IMR-90 (cell line): ENCODE data around the gene EMILIN2. TPM values are rescaled to one million over a fixed set of nuclear protein-coding genes. Genes with fewer than 3 reads are reported as not detected.

ENCODE experiments used
- ATAC-seq: fragments of 200-7000 bp; cut with Tn5 transposase; 2 replicates; pipeline ENCODE4 v1.9.1; 2020; ENCODE audit warnings: low read depth, mild to moderate bottlenecking, moderate library complexity
- BruUV-seq: library from RNA; stranded (reverse); fragments of 400-500 nt; replicated peaks from 2 replicates; lab custom pipeline; 2021; lab: Mats Ljungman, UMichigan
- CTCF ChIA-PET: fragments of 300-600 bp; formaldehyde crosslinking; extraction: SDS; loops from one replicate; lab custom pipeline; 2021; ENCODE audit warnings: antibody characterized with exemption; lab: Yijun Ruan, JAX
- POLR2A ChIA-PET: fragments of 300-600 bp; sonication (Branson Sonifier 250); formaldehyde crosslinking; loops from one replicate; lab custom pipeline; 2022; ENCODE audit warnings: antibody characterized with exemption; ENCODE audit not compliant: unreplicated experiment; lab: Charles Lee
- DNase-seq: peaks from one replicate; pipeline ENCODE4 v3.0.0; 2013
- H2AFZ ChIP-seq: replicated peaks from 2 replicates; pipeline ENCODE3; 2013; ENCODE audit warnings: low read length, mild to moderate bottlenecking; ENCODE audit not compliant: poor library complexity
- H2AK5ac ChIP-seq: 2 replicates; pipeline ENCODE4 v1.6.1; 2013; ENCODE audit warnings: low read depth, low read length, inconsistent platforms
- H2AK9ac ChIP-seq: replicated peaks from 2 replicates; pipeline ENCODE3; 2013; ENCODE audit warnings: mild to moderate bottlenecking, low read depth, low read length, moderate library complexity; ENCODE audit not compliant: poor library complexity
- H2BK120ac ChIP-seq: 2 replicates; pipeline ENCODE4 v1.6.1; 2013; ENCODE audit warnings: low read depth, low read length, inconsistent platforms
- H2BK15ac ChIP-seq: 3 replicates; pipeline ENCODE4 v1.6.1; 2013; ENCODE audit warnings: low read depth, low read length, inconsistent platforms
- H2BK20ac ChIP-seq: 2 replicates; pipeline ENCODE4 v1.6.1; 2013; ENCODE audit warnings: low read depth, mild to moderate bottlenecking, inconsistent platforms, low read length, moderate library complexity
- H2BK5ac ChIP-seq: 2 replicates; pipeline ENCODE4 v1.6.1; 2013; ENCODE audit warnings: mild to moderate bottlenecking, low read depth, low read length, inconsistent platforms; ENCODE audit not compliant: poor library complexity, severe bottlenecking
- H3K14ac ChIP-seq: replicated peaks from 2 replicates; pipeline ENCODE4 v1.6.1; 2013; ENCODE audit warnings: low read depth, low read length, inconsistent platforms
- H3K18ac ChIP-seq: 2 replicates; pipeline ENCODE4 v1.6.1; 2013; ENCODE audit warnings: low read depth, low read length, control low read depth
- H3K23ac ChIP-seq: 2 replicates; pipeline ENCODE4 v1.6.1; 2013; ENCODE audit warnings: low read depth, low read length, inconsistent platforms
- H3K27ac ChIP-seq: 2 replicates; pipeline ENCODE4 v1.5.1; 2013; ENCODE audit warnings: mild to moderate bottlenecking, control low read depth, low read length; ENCODE audit not compliant: insufficient read depth
- H3K27me3 ChIP-seq: 2 replicates; pipeline ENCODE4 v1.6.1; 2013; ENCODE audit warnings: low read length; ENCODE audit not compliant: control insufficient read depth, insufficient read depth
- H3K36me3 ChIP-seq: 2 replicates; pipeline ENCODE4 v1.6.1; 2013; ENCODE audit warnings: low read length, mixed read lengths; ENCODE audit not compliant: control insufficient read depth, insufficient read depth
- H3K4ac ChIP-seq: 2 replicates; pipeline ENCODE4 v1.6.1; 2013; ENCODE audit warnings: low read depth, low read length, inconsistent platforms
- H3K4me1 ChIP-seq: 2 replicates; pipeline ENCODE4 v1.6.1; 2013; ENCODE audit warnings: low read length, mixed read lengths; ENCODE audit not compliant: control insufficient read depth, insufficient read depth
- H3K4me2 ChIP-seq: 2 replicates; pipeline ENCODE4 v1.6.1; 2013; ENCODE audit warnings: low read depth, mild to moderate bottlenecking, control low read depth, low read length, moderate library complexity
- H3K4me3 ChIP-seq: 2 replicates; pipeline ENCODE4 v1.5.1; 2013; ENCODE audit warnings: low read depth, mild to moderate bottlenecking, control low read depth, low read length, moderate library complexity; ENCODE audit not compliant: insufficient read depth
- H3K56ac ChIP-seq: 2 replicates; pipeline ENCODE4 v1.6.1; 2013; ENCODE audit warnings: low read length, inconsistent platforms; ENCODE audit not compliant: insufficient read depth; ENCODE audit errors: extremely low read depth
- H3K79me1 ChIP-seq, 2 experiments: 2 replicates each; pipeline ENCODE4 v1.6.1; 2013; ENCODE audit warnings: low read length in 2 of 2, inconsistent platforms in 1 of 2, low read depth in 1 of 2
- H3K9ac ChIP-seq: 2 replicates; pipeline ENCODE4 v1.6.1; 2013; ENCODE audit warnings: low read depth, low read length, control low read depth
- H3K9me1 ChIP-seq: 2 replicates; pipeline ENCODE4 v1.6.1; 2013; ENCODE audit warnings: low read length, inconsistent platforms; ENCODE audit not compliant: insufficient read depth
- H3K9me3 ChIP-seq: 2 replicates; pipeline ENCODE4 v1.6.1; 2013; ENCODE audit warnings: low read length; ENCODE audit not compliant: control insufficient read depth, insufficient read depth
- H4K20me1 ChIP-seq: 2 replicates; pipeline ENCODE4 v1.6.1; 2013; ENCODE audit warnings: low read length, inconsistent platforms; ENCODE audit not compliant: insufficient read depth
- H4K5ac ChIP-seq: 2 replicates; pipeline ENCODE4 v1.6.1; 2013; ENCODE audit warnings: mild to moderate bottlenecking, low read depth, low read length, control low read depth
- H4K8ac ChIP-seq, 2 experiments: 2 replicates each; pipeline ENCODE4 v1.6.1; 2013; ENCODE audit warnings: low read depth in 2 of 2, low read length in 2 of 2, control low read depth in 1 of 2, inconsistent platforms in 1 of 2
- H4K91ac ChIP-seq: 2 replicates; pipeline ENCODE4 v1.6.1; 2013; ENCODE audit warnings: low read depth, low read length, inconsistent platforms; ENCODE audit not compliant: insufficient read depth
- CEBPB ChIP-seq: IDR thresholded peaks from 2 replicates; pipeline ENCODE4 v1.6.1; 2012; ENCODE audit warnings: low read depth, low read length, improper control_type of control experiment
- CHD1 ChIP-seq: IDR thresholded peaks from 2 replicates; pipeline ENCODE4 v1.6.1; 2012; ENCODE audit warnings: low read depth, low read length, improper control_type of control experiment
- CTCF ChIP-seq: conservative IDR thresholded peaks from 2 replicates; pipeline ENCODE4 v1.5.1; 2012; ENCODE audit warnings: mild to moderate bottlenecking, low read depth, low read length, improper control_type of control experiment
- MAFK ChIP-seq: IDR thresholded peaks from 2 replicates; pipeline ENCODE4 v1.6.1; 2012; ENCODE audit warnings: low read depth, low read length, improper control_type of control experiment
- NFE2L2 ChIP-seq: fragments of 150-350 bp; IDR thresholded peaks from 2 replicates; pipeline ENCODE4 v1.6.1; 2016; ENCODE audit warnings: low read depth, mild to moderate bottlenecking, low read length
- POLR2A ChIP-seq: IDR thresholded peaks from 2 replicates; pipeline ENCODE4 v1.6.1; 2012; ENCODE audit warnings: mild to moderate bottlenecking, low read depth, low read length
- RCOR1 ChIP-seq: IDR thresholded peaks from 2 replicates; pipeline ENCODE4 v1.6.1; 2012; ENCODE audit warnings: mild to moderate bottlenecking, low read length, improper control_type of control experiment; ENCODE audit not compliant: insufficient replicate concordance
- RFX5 ChIP-seq: IDR thresholded peaks from 2 replicates; pipeline ENCODE4 v1.8.0; 2012; ENCODE audit warnings: low read depth, mild to moderate bottlenecking, low read length, moderate library complexity
- SMC3 ChIP-seq: fragments of 150-350 bp; IDR thresholded peaks from 2 replicates; pipeline ENCODE4 v1.6.1; 2016; ENCODE audit warnings: low read depth, mild to moderate bottlenecking, antibody characterized with exemption, low read length, moderate library complexity
- WGBS, 2 experiments: methylation state at CpG; one replicate each; pipeline versions ENCODE4 v1.1.5 to v1.1.7; 2013; ENCODE audit warnings: missing lambda C conversion rate in 2 of 2; ENCODE audit not compliant: insufficient read length in 1 of 2; ENCODE audit errors: extremely low coverage in 2 of 2; 5-methylcytosine and 5-hydroxymethylcytosine counted together
- dilution Hi-C: fragments of 300-500 bp; cut with HindIII; formaldehyde crosslinking; loops from one replicate; pipeline ENCODE4 v1.14.3; 2018; ENCODE audit warnings: low sequenced_read_pairs; ENCODE audit not compliant: unreplicated experiment
- in situ Hi-C: fragments of 300-500 bp; cut with MboI; formaldehyde crosslinking; loops from 3 replicates; pipeline ENCODE4 v1.14.3; 2019; ENCODE audit warnings: low sequenced_read_pairs, inconsistent platforms, mixed read lengths
- intact Hi-C: fragments of 100-400 bp; cut with micrococcal nuclease; formaldehyde crosslinking; loops from 2 replicates; pipeline ENCODE4 v1.10.0; 2022
- polyA plus RNA-seq, 3 experiments: library from polyadenylated mRNA; depleted of rRNA; stranded (reverse); fragments of >200 nt; gene quantifications; 2 replicates each; pipeline ENCODE4 v1.2.3, GENCODE V29; 2012; ENCODE audit warnings: low replicate concordance in 1 of 3
- total RNA-seq: library from RNA; depleted of rRNA; stranded (reverse); fragments of >200 nt; gene quantifications from 2 replicates; pipeline ENCODE4 v1.2.3, GENCODE V29; 2012

EMILIN2 gene
- total and polyA plus RNA-seq, 2 of the 4 experiments (the other 2 are of a cell fraction) = under 0.01 to 0.14 TPM

- intact Hi-C loops = no loop called here
- Histone ChIP-seq H3K27ac (no peak overlapping the region), H4K5ac (no peak overlapping the region), H3K4me1 (peaks cover 12% of the 10 kb centered on the region), H3K14ac (no peak overlapping the region), H3K79me1 (no peaks in the 10 kb centered on the region), H3K4ac (no peak overlapping the region), H2BK15ac (no peak overlapping the region), H2BK5ac (no peak overlapping the region), H4K20me1 (no peaks in the 10 kb centered on the region), H3K4me3 (no peak overlapping the region), H4K91ac (no peak overlapping the region), H4K8ac (no peak overlapping the region), H3K23ac (no peak overlapping the region), H2AK9ac (peak overlapping the region; percentile 55), H3K9me3 (peaks cover 5% of the 10 kb centered on the region), H3K56ac (no peak overlapping the region), H2AK5ac (no peak overlapping the region), H2BK120ac (no peak overlapping the region), H2AFZ (peak overlapping the region; percentile 33), H2BK20ac (no peak overlapping the region), H3K27me3 (peaks cover 2% of the 10 kb centered on the region; the same call in 1 of the 2 replicates), H3K4me2 (no peak overlapping the region), H3K9ac (no peak overlapping the region), H3K36me3 (no peaks in the 10 kb centered on the region), H3K9me1 (peaks cover 8% of the 10 kb centered on the region), H3K18ac (no peak overlapping the region)
- 94% methylated on average over 10 of the region's 13 CpGs; no CpG with 5 or more reads in 1 of the 2 experiments for WGBS, 2 experiments
- in situ Hi-C loops = no loop called here
- ATAC-seq (no peak), DNase-seq (no peak)
- POLR2A ChIA-PET = no interaction called here
- dilution Hi-C loops = no loop called here
- TF ChIP-seq POLR2A (no peak), RFX5 (no peak), NFE2L2 (no peak), CEBPB (no peak), CTCF (no peak), MAFK (no peak), SMC3 (no peak), CHD1 (no peak), RCOR1 (no peak)
- CTCF ChIA-PET = no interaction called here
- no TSS peak for BruUV-seq
Measured at GRCh38 chr18:2884706-2885285, 38.0 kb downstream of the EMILIN2 start.
